Measurements from ENCODE around the gene ZNF442. TPM values are rescaled to one million over a fixed set of nuclear protein-coding genes. Genes with fewer than 3 reads are reported as not detected.
"Not testable (repeated sequence)": the region's sequence is repeated elsewhere in the genome, so short reads cannot be mapped to it uniquely, and the experiment has no call there.

The ZNF442 gene
- 1.1 and 2.8 TPM in 2 replicates for total RNA-seq

- peak; percentile 95 to 97 for DNase-seq (ENCODE audit: low read depth in 2 of 2)
Measured at GRCh38 chr19:12365236-12366162, at the start of gene ZNF442. Gene ZNF442, minus strand, starts transcription at chr19:12365683. Its CDS starts 2,052 bp downstream, at chr19:12363631.

GRCh38 chr19:12411893-12412292 lies 46.4 kb upstream of the ZNF442 start:
- no peak for DNase-seq (ENCODE audit: low read depth in 2 of 2)

- peak; percentile 98 to 99 for DNase-seq (ENCODE audit: low read depth in 2 of 2)
Measured at GRCh38 chr19:12400633-12401502, 35.4 kb upstream of the ZNF442 start, which contains the start of gene ZNF799. Gene ZNF799, minus strand, starts transcription at chr19:12401271. Its CDS starts 201 bp downstream, at chr19:12401070.

GRCh38 chr19:12399901-12400632 lies 34.6 kb upstream of the ZNF442 start:
- peak in 1 of 2 donors; percentile 29 for DNase-seq (ENCODE audit: low read depth in 2 of 2)

GRCh38 chr19:12391148-12391547 lies 25.7 kb upstream of the ZNF442 start:
- DNase-seq (ENCODE audit: low read depth in 2 of 2), result not testable (repeated sequence)

- not testable (repeated sequence) for DNase-seq (ENCODE audit: low read depth in 2 of 2)
Measured at GRCh38 chr19:12386365-12386764, 20.9 kb upstream of the ZNF442 start.

GRCh38 chr19:12380444-12380737 lies 14.9 kb upstream of the ZNF442 start:
- DNase-seq (ENCODE audit: low read depth in 2 of 2), result no peak

GRCh38 chr19:12379732-12380443 lies 14.4 kb upstream of the ZNF442 start:
- no peak for DNase-seq (ENCODE audit: low read depth in 2 of 2)

GRCh38 chr19:12374026-12374425 lies 8.5 kb upstream of the ZNF442 start:
- no peak for DNase-seq (ENCODE audit: low read depth in 2 of 2)

GRCh38 chr19:12364391-12365235 lies 870 bp downstream of the ZNF442 start:
- peak in 1 of 2 donors; percentile 10 for DNase-seq (ENCODE audit: low read depth in 2 of 2)

- not testable (repeated sequence) for DNase-seq (ENCODE audit: low read depth in 2 of 2)
Measured at GRCh38 chr19:12362236-12362635, 3.2 kb downstream of the ZNF442 start.

- DNase-seq (ENCODE audit: low read depth in 2 of 2), result no peak
Measured at GRCh38 chr19:12353375-12353774, 12.1 kb downstream of the ZNF442 start.

GRCh38 chr19:12350890-12351197 lies 14.6 kb downstream of the ZNF442 start:
- DNase-seq (ENCODE audit: low read depth in 2 of 2), result no peak

- no peak for DNase-seq (ENCODE audit: low read depth in 2 of 2)
Measured at GRCh38 chr19:12350185-12350889, 15.1 kb downstream of the ZNF442 start.

- DNase-seq (ENCODE audit: low read depth in 2 of 2), result no peak
Measured at GRCh38 chr19:12346896-12347295, 18.6 kb downstream of the ZNF442 start.

- DNase-seq (ENCODE audit: low read depth in 2 of 2), result no peak
Measured at GRCh38 chr19:12345197-12345596, 20.3 kb downstream of the ZNF442 start.

- DNase-seq (ENCODE audit: low read depth in 2 of 2), result peak; percentile 87 to 92
Measured at GRCh38 chr19:12333162-12334159, 32.0 kb downstream of the ZNF442 start, which contains the start of gene ZNF563. Gene ZNF563, minus strand, starts transcription at chr19:12333633. Its CDS starts 151 bp downstream, at chr19:12333482.

All from lung microvascular endothelial cell (primary cell).